OCI-LY1 (cell line): ENCODE data around the gene ANO8.

Source experiments
- H2AFZ ChIP-seq: fragments of 200-600 bp; sonication (generic), shearing (Covaris generic); 2 replicates; pipeline ENCODE4 v1.6.0; 2014; ENCODE audit warnings: antibody characterized with exemption, mild to moderate bottlenecking, low read length
- H3F3A ChIP-seq: fragments of 200-600 bp; sonication (generic), shearing (Covaris generic); 2 replicates; pipeline ENCODE4 v1.6.0; 2014; ENCODE audit warnings: mild to moderate bottlenecking, antibody characterized with exemption, low read length, moderate library complexity; ENCODE audit not compliant: insufficient read depth
- H3K27ac ChIP-seq: fragments of 200-600 bp; sonication (generic); 2 replicates; pipeline ENCODE4 v1.5.1; 2014; ENCODE audit warnings: low read length, mixed run types, mild to moderate bottlenecking, low read depth; ENCODE audit not compliant: poor library complexity, severe bottlenecking
- H3K27me3 ChIP-seq: fragments of 200-600 bp; sonication (generic); 2 replicates; pipeline ENCODE4 v1.6.0; 2014; ENCODE audit warnings: antibody characterized with exemption, mild to moderate bottlenecking, low read length, moderate library complexity; ENCODE audit not compliant: insufficient read depth
- H3K36me3 ChIP-seq: fragments of 200-600 bp; sonication (generic); 2 replicates; pipeline ENCODE4 v1.6.1; 2014; ENCODE audit warnings: mild to moderate bottlenecking, antibody characterized with exemption, low read length, moderate library complexity, mixed read lengths; ENCODE audit not compliant: insufficient read depth
- H3K4me1 ChIP-seq: fragments of 200-600 bp; sonication (generic); 2 replicates; pipeline ENCODE4 v1.5.1; 2014; ENCODE audit warnings: mild to moderate bottlenecking, low read length, moderate library complexity; ENCODE audit not compliant: insufficient read depth, severe bottlenecking
- H3K4me2 ChIP-seq: fragments of 200-600 bp; sonication (generic), shearing (Covaris generic); 2 replicates; pipeline ENCODE4 v1.6.1; 2014; ENCODE audit warnings: low read length
- H3K4me3 ChIP-seq: fragments of 200-600 bp; sonication (generic); 2 replicates; pipeline ENCODE4 v1.5.1; 2014; ENCODE audit warnings: low read length, low read depth, mild to moderate bottlenecking, mixed read lengths; ENCODE audit not compliant: poor library complexity, severe bottlenecking
- H3K79me2 ChIP-seq: fragments of 200-600 bp; shearing (Covaris generic); 2 replicates; pipeline ENCODE4 v1.6.1; 2016; ENCODE audit warnings: mixed run types, low read length, mixed read lengths; ENCODE audit not compliant: insufficient read depth
- H3K9ac ChIP-seq: fragments of 200-600 bp; sonication (generic), shearing (Covaris generic); 2 replicates; pipeline ENCODE4 v1.6.1; 2014; ENCODE audit warnings: mild to moderate bottlenecking, low read length, mixed read lengths
- H3K9me2 ChIP-seq: fragments of 200-600 bp; sonication (generic), shearing (Covaris generic); 2 replicates; pipeline ENCODE4 v1.6.1; 2014; ENCODE audit warnings: low read depth, mild to moderate bottlenecking, low read length, mixed read lengths
- H3K9me3 ChIP-seq: fragments of 200-600 bp; shearing (Covaris generic); 2 replicates; pipeline ENCODE4 v1.6.1; 2014; ENCODE audit warnings: low read length, mixed read lengths
- H4K20me1 ChIP-seq: fragments of 200-600 bp; sonication (generic), shearing (Covaris generic); 2 replicates; pipeline ENCODE4 v1.6.0; 2016; ENCODE audit warnings: mild to moderate bottlenecking, low read length; ENCODE audit not compliant: insufficient read depth
- CTCF ChIP-seq: fragments of 200-600 bp; sonication (generic), shearing (Covaris generic); IDR thresholded peaks from 2 replicates; pipeline ENCODE4 v1.5.1; 2017; ENCODE audit warnings: mild to moderate bottlenecking, antibody characterized with exemption, low read length, moderate library complexity, mixed read lengths
- EZH2 ChIP-seq: fragments of 200-600 bp; sonication (generic), shearing (Covaris generic); IDR thresholded peaks from 2 replicates; pipeline ENCODE4 v1.8.0; 2017; ENCODE audit warnings: borderline replicate concordance, mixed run types, mild to moderate bottlenecking, antibody characterized with exemption, low read length, moderate library complexity, mixed read lengths

The ANO8 gene

DNA sequence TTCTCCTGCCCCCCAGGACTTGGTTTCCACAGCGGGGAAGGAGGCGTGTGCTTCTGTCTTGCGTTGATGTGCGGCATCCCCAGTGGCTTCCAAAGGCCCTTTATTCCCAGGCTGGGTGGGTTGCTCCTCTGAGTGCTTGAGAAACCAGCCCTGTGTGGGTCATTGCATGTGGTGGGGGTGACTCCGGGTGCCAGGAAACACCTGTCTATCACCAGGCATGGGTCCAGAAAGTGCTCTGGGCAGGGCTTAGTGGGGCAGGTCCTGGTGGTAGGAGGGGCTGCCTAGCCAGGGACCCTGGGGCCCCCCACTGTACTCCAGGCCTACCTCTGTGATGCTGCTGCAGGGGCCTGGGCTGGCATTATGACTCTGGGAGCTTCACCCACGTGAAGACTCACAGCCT is 15.7 kb downstream of the ANO8 start:
- Histone ChIP-seq H3K79me2 (no peaks in the 10 kb centered on the region), H3K36me3 (peaks cover 61% of the 10 kb centered on the region), H3K27me3 (no peaks in the 10 kb centered on the region), H3K9me2 (no peaks in the 10 kb centered on the region), H3K4me2 (no peak overlapping the region), H3K9me3 (no peaks in the 10 kb centered on the region), H2AFZ (no peak overlapping the region), H3K4me1 (no peaks in the 10 kb centered on the region), H4K20me1 (no peaks in the 10 kb centered on the region), H3K27ac (no peak overlapping the region), H3F3A (peaks cover 3% of the 10 kb centered on the region; the same call in 1 of the 2 replicates), H3K4me3 (no peak overlapping the region), H3K9ac (no peak overlapping the region)
- no peak for TF ChIP-seq EZH2
- no peak for TF ChIP-seq CTCF

GRCh38 chr19:17314007-17314593 is 20.6 kb downstream of the ANO8 start:
- H2AFZ ChIP-seq = no peak overlapping the region
- no peak for TF ChIP-seq EZH2
- TF ChIP-seq CTCF = no peak
- H3K36me3 ChIP-seq = peaks cover 38% of the 10 kb centered on the region
- no peak overlapping the region for H3K27ac ChIP-seq
- H3K9me3 ChIP-seq = no peaks in the 10 kb centered on the region
- no peaks in the 10 kb centered on the region for H4K20me1 ChIP-seq
- H3K9me2 ChIP-seq = no peaks in the 10 kb centered on the region
- H3K4me2 ChIP-seq = no peak overlapping the region
- H3K4me1 ChIP-seq = peaks cover 9% of the 10 kb centered on the region
- no peak overlapping the region for H3K4me3 ChIP-seq
- H3F3A ChIP-seq = no peaks in the 10 kb centered on the region
- no peaks in the 10 kb centered on the region for H3K27me3 ChIP-seq
- H3K9ac ChIP-seq = no peak overlapping the region
- peaks cover 13% of the 10 kb centered on the region for H3K79me2 ChIP-seq

DNA sequence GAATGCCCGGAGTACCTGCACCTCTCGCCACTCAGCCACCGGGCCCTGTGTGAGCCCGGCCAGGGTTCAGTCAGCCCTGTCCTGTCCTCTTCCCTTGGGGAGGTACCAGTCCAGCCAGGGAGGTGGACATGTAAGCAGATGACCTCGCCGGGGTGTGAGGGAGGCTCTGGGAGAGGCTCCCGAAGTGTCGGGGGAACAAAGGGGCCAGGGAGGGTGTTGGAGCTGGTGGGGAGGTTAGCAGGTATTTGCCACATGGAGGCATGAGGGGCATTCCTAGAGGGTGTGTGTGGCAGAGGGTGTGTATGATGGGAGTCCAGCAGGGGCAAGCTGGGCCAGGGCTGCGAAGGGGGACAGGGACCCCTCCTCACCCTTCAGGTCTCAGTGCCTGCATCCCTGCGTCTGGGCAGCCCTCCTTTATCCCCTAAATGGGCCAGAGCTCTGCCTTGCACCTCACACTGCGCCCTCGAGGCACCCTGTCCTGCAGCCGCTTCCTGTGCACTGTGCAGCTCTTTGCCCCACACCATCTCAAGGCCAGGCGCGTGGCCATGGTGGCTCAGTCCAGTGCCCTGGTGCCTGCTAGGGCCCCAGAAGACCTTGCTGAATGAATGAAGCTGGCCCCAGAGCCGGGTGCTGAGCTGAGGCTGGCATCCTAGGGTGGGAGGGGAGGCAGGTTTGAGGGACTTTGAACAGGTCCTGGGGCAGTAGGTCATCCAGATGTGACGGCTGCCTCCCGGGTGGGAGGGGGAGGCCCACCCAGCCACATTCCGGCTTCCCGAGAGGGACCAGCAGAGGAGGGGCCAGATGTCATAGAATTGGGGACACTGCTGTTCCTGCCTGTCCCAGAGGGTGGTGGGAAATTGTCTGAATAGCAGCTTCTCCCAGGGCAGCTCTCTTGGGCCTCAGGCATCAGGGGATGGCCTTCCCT is 22.2 kb downstream of the ANO8 start:
- Histone ChIP-seq H3K9ac (no peak overlapping the region), H3K4me2 (no peak overlapping the region), H3F3A (no peaks in the 10 kb centered on the region; the same call in 1 of the 2 replicates), H3K4me1 (peaks cover 14% of the 10 kb centered on the region), H3K4me3 (no peak overlapping the region), H3K79me2 (peaks cover 13% of the 10 kb centered on the region), H3K9me2 (no peaks in the 10 kb centered on the region), H3K27me3 (no peaks in the 10 kb centered on the region), H3K9me3 (no peaks in the 10 kb centered on the region), H3K27ac (no peak overlapping the region), H2AFZ (no peak overlapping the region), H3K36me3 (peaks cover 36% of the 10 kb centered on the region), H4K20me1 (no peaks in the 10 kb centered on the region)
- TF ChIP-seq CTCF (no peak), EZH2 (no peak)
